ENCODE measurements around the gene CRYGN.

CRYGN gene

DNA sequence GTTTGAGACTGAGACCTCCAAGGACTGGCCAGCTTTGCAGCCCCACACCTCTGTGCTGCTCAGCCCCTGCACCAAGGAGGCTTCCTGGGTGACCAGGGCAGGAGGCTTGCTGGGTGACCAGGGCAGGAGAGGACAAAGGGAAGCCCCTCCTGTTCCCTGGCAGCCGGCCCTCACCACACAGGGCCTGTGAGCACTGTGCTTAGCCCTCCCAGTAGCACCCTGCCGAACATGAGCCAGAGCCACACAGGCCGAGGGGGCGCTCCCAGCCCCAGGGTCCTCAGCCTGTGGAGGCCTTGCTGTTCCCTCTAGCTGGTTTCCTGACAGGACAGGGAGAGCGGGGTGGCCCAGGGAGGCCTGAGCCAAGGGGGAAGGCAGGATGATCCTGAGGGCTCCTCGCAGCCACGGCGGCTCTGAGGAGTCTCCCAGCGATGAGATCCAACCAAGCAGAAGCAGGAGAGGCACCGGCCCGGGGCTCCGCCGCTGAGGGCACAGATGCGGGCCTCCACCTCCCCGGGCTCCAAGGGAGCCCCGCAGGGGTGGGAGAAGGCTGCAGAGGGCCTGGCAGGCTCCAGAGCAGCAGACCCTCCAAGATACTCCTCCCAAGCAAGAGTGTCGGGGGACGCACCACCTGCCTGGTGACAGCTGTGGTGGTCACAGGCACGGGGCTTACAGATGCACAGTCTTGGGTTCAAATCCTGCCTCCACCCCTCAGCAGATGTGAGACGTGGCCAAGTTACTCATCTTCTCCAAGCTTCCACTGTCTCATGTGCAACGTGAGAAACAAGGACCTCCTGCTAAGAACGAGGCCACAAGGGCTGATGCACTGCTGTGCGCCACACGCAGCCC lies 52.6 kb downstream of the CRYGN start:
- Histone ChIP-seq H3K36me3 (no peaks in the 10 kb centered on the region), H3K4me3 (ENCODE audit: low read depth in 1 of 2, low read length in 1 of 2) (no peak overlapping the region), H3K9me3 (no peaks in the 10 kb centered on the region), H3K27ac (no peak overlapping the region), H3K4me1 (ENCODE audit: control insufficient read depth in 1 of 2, insufficient read depth in 1 of 2, low read depth in 1 of 2, low read length in 1 of 2) (no peaks in the 10 kb centered on the region), H3K27me3 (peaks cover 52% of the 10 kb centered on the region)
- TF ChIP-seq, protein P1, sequence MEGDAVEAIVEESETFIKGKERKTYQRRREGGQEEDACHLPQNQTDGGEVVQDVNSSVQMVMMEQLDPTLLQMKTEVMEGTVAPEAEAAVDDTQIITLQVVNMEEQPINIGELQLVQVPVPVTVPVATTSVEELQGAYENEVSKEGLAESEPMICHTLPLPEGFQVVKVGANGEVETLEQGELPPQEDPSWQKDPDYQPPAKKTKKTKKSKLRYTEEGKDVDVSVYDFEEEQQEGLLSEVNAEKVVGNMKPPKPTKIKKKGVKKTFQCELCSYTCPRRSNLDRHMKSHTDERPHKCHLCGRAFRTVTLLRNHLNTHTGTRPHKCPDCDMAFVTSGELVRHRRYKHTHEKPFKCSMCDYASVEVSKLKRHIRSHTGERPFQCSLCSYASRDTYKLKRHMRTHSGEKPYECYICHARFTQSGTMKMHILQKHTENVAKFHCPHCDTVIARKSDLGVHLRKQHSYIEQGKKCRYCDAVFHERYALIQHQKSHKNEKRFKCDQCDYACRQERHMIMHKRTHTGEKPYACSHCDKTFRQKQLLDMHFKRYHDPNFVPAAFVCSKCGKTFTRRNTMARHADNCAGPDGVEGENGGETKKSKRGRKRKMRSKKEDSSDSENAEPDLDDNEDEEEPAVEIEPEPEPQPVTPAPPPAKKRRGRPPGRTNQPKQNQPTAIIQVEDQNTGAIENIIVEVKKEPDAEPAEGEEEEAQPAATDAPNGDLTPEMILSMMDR (IDR thresholded peaks at IDR 0.05) = no peak

DNA sequence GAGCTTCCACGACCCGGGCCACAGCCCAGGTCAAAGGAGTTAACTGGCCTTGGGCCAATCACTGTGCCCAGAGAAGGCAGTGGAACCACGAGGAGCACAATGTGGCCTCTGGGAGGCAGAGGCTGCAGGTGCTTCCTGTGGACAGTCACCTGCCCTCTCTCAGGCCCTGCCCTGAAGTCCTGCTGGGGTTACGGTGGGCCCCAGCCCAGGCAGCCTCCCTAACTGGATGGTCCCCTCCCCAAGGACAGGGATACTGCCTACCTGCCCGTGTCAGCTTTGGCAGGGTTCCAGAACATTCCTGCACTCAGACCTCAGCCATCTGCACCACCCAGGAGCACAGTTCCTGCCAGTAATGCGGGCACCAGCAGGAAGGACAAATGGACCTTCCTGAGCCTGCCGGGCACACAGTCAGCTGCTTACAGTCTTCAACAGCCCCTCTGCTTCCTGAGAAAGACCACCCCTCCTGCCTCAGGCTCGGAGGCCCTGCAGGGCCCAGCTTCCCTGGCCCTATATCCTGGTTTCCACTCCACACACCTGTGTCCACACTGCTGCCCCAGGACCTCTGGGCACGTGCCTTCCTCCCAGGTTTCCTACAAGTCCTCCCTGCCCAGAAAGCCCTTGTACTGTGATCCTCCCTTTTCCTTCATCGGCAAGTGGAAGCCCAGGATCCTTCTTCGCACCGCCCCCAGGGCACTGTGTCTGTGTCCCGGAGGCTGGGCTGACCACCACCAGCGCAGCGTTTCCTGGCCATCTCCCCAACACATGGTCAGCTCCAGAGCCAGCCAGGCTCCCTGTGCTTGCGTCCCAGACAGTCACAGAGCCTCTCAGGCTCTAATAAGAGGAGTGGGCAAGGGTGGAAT lies 53.4 kb downstream of the CRYGN start:
- Histone ChIP-seq H3K27ac (no peak overlapping the region), H3K4me3 (ENCODE audit: low read depth in 1 of 2, low read length in 1 of 2) (no peak overlapping the region), H3K27me3 (peaks cover 61% of the 10 kb centered on the region), H3K4me1 (ENCODE audit: control insufficient read depth in 1 of 2, insufficient read depth in 1 of 2, low read depth in 1 of 2, low read length in 1 of 2) (peaks cover 5 to 7% of the 10 kb centered on the region in 2 experiments), H3K36me3 (no peaks in the 10 kb centered on the region), H3K9me3 (no peaks in the 10 kb centered on the region)
- TF ChIP-seq, protein P1 (IDR thresholded peaks at IDR 0.05) = no peak

DNA sequence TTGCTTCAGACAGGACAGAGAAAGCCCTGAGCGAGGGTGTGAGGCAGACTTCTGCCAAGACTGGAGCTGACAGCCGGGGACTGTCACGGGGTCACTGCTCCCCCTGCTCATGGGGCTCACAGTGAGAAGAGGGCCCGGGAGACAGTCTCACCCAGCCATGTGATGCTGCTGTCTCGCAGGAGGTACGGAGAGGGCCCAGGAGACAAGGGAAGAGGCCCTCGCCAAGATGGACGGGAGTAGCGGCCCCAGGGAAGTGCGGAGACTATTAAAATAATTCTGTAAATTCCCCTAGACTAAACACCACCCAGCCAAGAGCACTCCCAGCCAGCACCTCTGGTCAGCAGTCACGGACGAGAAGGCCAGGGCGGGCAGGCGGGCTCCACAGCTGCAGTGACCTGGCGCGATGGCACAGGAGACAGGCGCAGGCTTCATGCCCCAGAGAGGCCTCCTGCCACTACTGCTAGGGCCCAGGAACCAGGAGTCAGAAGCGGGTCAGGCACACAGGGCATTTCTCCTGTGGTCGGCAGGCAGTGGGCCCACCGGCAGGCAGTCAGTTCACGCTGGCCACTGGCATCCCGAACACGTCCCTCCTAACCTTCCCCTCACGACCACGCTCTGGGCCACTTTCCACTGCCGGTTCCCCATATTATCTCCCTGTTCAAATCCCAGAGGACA lies 54.2 kb downstream of the CRYGN start:
- no peak overlapping the region for H3K27ac ChIP-seq
- no peaks in the 10 kb centered on the region for H3K36me3 ChIP-seq
- H3K4me1 ChIP-seq (ENCODE audit: control insufficient read depth in 1 of 2, insufficient read depth in 1 of 2, low read depth in 1 of 2, low read length in 1 of 2) = peaks cover 7 to 12% of the 10 kb centered on the region in 2 experiments
- peaks cover 62% of the 10 kb centered on the region for H3K27me3 ChIP-seq
- TF ChIP-seq, protein P1 (IDR thresholded peaks at IDR 0.05) = no peak
- no peak overlapping the region for H3K4me3 ChIP-seq (ENCODE audit: low read depth in 1 of 2, low read length in 1 of 2)
- H3K9me3 ChIP-seq = no peaks in the 10 kb centered on the region

DNA sequence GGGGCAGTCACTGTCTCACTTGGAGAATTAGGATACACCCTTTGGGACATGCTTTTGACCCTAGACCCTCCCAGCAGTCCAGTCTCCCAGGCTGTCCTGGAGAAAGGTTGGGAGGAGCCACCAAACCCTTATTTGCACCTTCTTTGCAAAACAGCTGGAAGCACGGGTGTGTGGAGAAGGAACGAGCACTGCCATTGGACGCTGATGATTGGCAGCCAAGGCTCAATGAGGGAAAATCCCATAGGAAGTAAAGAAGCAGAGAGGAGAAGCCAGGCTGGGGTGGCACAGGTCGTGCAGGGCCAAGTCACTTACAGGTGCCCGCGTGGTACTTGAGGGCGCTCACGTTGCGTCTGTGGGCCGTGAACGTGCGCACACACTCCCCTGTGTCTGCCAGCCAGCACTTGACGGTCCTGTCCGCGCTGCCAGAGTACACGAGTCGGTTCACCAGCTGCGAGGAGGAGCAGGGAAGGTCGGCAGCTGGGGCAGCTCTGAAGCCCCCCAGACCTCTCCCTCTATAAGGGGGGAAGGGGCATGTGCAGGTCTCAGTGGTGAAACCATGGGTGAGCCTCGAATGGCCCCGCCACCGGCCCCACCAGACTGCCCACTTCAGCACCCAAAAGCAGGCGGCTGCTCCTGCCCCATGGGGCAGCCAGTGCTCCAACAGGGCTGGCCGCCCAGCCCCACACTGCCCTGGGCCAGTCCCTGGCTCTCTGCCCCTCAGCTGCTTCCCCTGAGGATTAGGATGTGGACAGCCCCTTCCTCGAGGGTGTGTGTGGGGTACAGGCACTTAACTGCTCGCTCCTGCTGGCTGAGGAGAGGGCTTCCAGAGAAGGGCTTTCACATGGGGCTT lies 54.9 kb downstream of the CRYGN start:
- H3K9me3 ChIP-seq = no peaks in the 10 kb centered on the region
- H3K4me3 ChIP-seq (ENCODE audit: low read depth in 1 of 2, low read length in 1 of 2) = no peak overlapping the region
- H3K27me3 ChIP-seq = peaks cover 62% of the 10 kb centered on the region
- H3K27ac ChIP-seq = no peak overlapping the region
- H3K4me1 ChIP-seq (ENCODE audit: control insufficient read depth in 1 of 2, insufficient read depth in 1 of 2, low read depth in 1 of 2, low read length in 1 of 2) = peaks cover 7 to 12% of the 10 kb centered on the region in 2 experiments
- peaks cover 2% of the 10 kb centered on the region for H3K36me3 ChIP-seq
- TF ChIP-seq, protein P1 (IDR thresholded peaks at IDR 0.05) = no peak

DNA sequence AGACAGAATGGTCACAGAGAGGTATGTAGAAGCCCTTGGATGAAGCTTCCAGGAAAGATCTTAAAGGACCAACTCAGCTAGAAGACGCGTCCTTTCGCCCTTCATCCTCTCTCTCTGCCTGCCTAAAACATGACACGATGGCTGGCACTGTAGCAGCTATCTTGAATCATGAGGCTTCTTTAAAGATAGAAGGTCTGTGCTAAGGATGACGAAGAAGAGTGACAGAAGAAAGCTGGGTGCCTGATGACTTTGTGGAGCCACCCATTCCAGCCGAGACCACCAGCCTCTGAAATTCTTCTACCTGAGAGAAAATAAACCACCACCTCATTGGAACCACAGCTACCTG lies 55.6 kb downstream of the CRYGN start:
- H3K36me3 ChIP-seq = peaks cover 8% of the 10 kb centered on the region
- H3K27me3 ChIP-seq = peaks cover 58% of the 10 kb centered on the region

More for the DNA sequence above, 55.6 kb downstream of the CRYGN start:
- Histone ChIP-seq H3K4me1 (ENCODE audit: control insufficient read depth in 1 of 2, insufficient read depth in 1 of 2, low read depth in 1 of 2, low read length in 1 of 2) (peaks cover 7 to 12% of the 10 kb centered on the region in 2 experiments), H3K9me3 (no peaks in the 10 kb centered on the region), H3K27ac (no peak overlapping the region), H3K4me3 (ENCODE audit: low read depth in 1 of 2, low read length in 1 of 2) (no peak overlapping the region)
- TF ChIP-seq, protein P1 (IDR thresholded peaks at IDR 0.05) = no peak
